Stimulated activated CD4-positive, alpha-beta T cell treated with anti-CD3 and anti-CD28 coated beads, Interleukin-4, amount 100 ng/mL, for 24 hours (primary cell): ENCODE measurements around the gene TMEM81.

ENCODE experiments used
- DNase-seq: peaks from one replicate; pipeline ENCODE4 v3.0.0-alpha.2; 2020

The TMEM81 gene

GRCh38 chr1:205057808-205058575, 26.3 kb downstream of the TMEM81 start:
- DNase-seq: no peak

- DNase-seq: no peak
Observed at GRCh38 chr1:205056956-205057568, 27.2 kb downstream of the TMEM81 start.

DNA sequence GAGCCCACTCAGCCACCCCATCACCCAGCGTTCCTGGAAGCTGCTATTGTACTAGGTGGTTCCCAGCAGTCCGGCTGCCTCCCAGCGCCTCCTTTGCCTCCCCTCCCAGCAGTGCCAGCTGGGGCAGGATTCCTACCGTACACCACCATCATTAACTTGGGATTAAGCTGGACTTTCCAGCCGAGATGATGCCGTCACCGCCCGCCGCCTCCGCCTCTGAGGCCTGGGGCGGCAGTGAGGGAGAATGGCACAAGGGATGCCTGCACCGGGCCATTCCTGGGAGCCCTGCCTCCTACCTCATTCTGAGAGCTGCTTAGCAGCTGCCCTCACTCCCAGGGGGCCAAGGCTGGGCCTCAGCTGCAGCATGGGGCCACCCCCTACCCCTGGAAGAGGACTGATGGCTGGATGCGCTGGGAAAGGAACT, 28.1 kb downstream of the TMEM81 start:
- no peak for DNase-seq

DNA sequence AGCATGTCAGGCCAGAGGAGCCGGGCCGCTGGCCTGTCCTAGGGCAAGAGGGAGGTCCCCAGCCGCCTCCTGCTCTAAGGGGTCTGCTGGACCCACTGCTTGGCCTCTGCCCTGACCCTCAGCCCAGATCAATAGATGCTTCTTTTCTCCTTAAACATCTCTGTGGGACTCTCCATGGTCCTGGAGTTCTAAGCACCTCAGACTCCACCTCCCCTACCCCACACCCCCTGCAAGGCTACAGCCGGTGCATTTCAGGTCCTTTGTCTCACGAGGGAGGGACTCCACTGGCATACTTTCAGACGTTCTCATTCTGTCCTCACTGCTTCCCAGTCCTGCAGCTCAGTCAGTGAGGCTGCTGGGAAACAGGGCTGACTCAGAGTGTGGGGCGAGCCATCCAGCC, 30.2 kb downstream of the TMEM81 start:
- DNase-seq: no peak

DNA sequence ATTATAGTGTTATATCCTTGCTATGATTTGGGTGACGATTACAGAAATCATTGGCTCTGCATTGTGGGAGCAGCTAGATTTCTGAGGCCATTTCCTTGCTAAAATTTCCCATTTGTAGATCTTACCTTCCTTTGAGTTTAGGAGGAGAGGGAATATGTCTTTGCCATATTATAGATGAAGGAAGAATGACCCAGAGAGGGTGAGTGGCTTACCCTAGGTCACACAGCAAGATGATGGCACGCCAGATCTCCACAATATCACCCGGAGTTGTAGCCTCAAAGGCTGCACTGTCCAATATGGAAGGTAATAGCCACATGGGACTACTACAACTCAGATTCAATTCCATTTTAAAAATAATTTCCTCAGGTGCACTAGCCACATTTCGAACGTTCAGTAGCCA, 31.0 kb downstream of the TMEM81 start:
- no peak for DNase-seq

DNA sequence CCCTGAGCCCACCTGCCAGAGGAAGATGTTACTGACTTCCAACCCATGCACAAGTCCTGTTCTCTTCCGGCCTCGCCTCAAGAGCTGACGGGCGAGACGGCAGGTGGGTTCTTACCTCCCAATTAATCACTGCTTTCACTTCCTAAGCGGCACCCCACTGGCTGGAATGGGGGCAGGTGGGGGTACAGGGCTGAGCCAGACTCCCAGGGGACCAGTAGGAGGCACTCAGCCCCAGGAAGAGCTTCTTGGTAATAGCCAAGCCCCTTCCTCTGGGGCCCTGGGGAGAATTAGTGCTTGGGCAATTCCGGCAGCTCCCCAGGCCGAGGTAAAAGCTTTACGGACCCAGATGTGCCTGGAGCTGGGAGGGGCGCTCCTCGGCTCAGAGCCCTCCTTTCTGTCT, 31.6 kb downstream of the TMEM81 start:
- DNase-seq: no peak

DNA sequence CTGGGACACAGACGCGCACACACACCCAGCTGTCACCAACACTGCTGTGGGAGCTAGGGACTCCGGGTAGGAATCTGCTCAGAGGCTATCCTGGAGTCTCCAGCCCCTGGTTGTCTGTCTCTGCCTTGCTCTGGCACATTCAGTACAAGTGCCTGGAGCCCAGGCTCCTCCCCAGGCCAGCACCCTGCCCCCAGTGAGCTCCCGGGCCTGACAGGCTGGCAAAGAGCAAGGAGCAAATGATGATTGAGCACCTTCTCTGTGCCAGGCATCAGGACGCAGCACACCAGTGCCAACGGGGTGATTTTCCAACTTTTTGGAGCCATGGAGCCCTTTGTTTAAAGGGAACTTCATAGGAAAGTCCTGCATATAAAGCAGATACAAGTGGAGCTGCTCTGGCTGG, 34.8 kb downstream of the TMEM81 start:
- no peak for DNase-seq

DNA sequence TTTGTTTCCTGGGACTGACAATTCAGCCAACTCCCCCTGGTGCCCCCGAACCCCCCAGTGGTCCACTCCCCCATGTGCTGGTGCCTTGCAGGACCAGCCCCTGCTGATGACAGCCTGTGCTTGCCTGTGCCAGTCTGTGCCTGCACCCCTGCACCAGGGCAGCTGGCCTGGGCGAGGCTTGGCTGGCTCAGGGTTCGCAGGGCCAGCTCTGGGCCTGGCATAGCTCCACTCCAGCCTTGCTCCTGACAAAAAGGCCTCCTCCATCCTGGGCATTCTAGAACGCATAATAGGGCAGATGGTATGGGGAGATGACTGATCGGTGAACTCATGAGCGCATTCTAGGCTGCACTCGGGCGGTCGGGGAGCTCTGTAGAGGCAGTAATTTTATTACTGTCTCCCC, 35.9 kb downstream of the TMEM81 start:
- no peak for DNase-seq

DNA sequence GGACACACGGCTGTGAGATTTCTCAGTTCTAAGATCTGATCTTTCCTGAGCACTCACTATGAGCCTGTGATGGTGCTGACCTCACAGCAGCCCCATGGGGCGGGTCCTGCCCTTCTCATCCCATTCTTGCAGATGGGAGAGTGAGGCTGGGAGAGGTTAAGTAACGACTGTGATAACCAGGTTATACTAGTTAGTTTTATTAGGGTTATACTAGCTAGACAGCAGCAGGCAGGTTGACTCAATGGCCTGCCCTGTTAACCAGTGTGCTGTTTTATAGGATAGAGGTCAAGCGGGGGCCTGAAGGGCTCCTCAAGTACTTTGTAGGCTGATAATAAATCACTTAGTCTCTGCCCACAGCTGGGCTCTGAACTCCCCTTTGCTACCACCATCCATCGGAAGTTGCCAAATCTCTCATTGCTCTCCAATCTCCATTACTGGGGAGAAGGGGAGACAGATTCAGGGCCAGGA, 36.5 kb downstream of the TMEM81 start:
- DNase-seq: no peak

- no peak for DNase-seq
Observed at GRCh38 chr1:205046870-205047269, 37.4 kb downstream of the TMEM81 start.

GRCh38 chr1:205045146-205045545, 39.1 kb downstream of the TMEM81 start:
- DNase-seq: no peak

DNA sequence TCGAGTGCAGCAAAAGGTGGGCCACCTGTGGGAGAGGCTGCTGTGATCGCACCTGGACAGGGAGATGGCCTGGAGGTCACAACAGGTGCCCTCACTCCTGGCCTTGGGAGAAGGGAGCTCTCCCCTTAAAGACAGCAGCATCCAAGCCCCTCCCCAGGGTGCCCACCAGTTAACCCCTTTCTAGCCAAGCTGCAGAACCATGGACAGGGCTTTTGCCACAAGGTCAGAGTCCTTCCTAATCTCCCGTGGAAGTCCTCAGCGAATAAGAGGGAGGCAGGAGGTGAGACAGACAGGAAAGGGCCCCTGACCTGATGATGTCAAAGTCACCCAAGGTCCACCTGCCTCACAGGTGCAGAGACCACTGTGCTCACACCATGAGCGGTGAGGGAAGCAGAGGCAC, 39.5 kb downstream of the TMEM81 start:
- no peak for DNase-seq

GRCh38 chr1:205043866-205044265, 40.4 kb downstream of the TMEM81 start:
- DNase-seq: no peak

GRCh38 chr1:205042911-205043806, 41.1 kb downstream of the TMEM81 start, which contains the start of gene CNTN2:
Gene CNTN2 (plus strand): TSS chr1:205043212. CDS start chr1:205053186, 9,974 bp downstream.
- no peak for DNase-seq

DNA sequence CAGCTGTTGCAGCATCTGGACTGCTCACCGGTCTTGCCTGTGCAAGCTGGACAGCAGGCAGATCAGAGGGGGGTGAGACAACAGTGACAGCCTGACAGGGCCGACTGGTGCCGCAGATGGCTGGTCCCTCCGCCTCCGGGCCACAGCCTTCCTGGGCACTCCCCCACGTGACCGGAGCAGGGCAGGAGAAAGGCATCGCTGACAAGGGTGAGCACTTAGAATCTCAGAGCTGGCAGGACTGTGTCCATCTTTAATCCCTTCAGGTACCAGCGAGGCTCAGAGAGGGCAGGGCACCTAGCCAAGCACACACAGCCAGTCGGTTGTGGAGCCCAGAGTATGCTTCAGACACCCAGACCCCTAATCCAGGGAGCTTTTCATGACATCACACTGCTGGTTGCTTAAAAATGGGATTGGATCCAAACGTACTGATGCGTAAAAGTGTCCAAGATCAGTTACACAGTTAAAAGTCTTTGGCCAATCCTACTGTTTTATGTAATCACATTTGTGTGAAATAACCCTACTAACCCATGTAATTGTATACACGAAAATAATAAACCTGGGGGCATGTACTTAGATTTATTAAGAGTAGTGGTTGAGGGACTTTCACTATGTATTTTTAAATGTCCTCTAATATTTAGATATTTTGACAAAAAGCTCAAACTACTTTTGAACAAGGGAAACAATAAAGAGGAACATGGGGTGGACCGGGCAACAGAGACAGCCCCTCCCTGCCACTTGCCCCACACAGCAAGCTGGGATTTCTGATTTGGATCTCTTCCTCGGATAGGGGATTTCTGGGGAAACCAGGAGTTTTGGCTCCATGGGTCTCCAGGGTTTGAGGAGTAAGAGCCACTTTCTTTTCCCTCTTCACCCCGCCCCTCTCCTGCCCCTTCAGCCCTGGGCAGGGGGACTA, 42.0 kb downstream of the TMEM81 start:
- DNase-seq: no peak

GRCh38 chr1:205041001-205041715, 43.1 kb downstream of the TMEM81 start:
- DNase-seq: no peak

- DNase-seq: no peak
Observed at GRCh38 chr1:205038132-205038786, 46.0 kb downstream of the TMEM81 start.

DNA sequence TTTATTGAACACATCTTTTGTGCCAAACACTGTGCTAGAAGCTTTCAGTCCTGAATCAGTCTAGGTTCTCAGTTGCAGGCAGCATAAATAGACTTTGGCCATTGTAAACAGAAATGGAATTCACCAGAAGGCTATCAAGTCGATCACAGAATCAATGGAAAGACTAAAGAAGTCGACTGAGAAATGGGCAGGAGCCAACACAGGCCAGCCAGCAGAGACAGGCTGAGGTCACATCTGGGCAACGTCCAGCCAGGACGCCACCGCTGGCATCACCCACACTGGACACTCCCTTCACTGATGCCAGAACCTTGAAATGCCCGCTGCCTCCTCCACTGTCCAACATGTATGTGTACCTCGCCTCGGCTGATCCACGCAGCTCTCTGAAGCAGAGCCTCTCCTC, 46.7 kb downstream of the TMEM81 start:
- no peak for DNase-seq
